HG03469 (cell line): ENCODE measurements around the gene NGF.
"Not testable (repeated sequence)": the region's sequence is repeated elsewhere in the genome, so short reads cannot be mapped to it uniquely, and the experiment has no call there.

Source experiments
- ATAC-seq: cut with Tn5 transposase; IDR thresholded peaks from one replicate; pipeline ENCODE4 v1.9.1; 2021; ENCODE audit warnings: mild to moderate bottlenecking, moderate library complexity, moderate number of reproducible peaks; ENCODE audit not compliant: unreplicated experiment

The NGF gene

DNA sequence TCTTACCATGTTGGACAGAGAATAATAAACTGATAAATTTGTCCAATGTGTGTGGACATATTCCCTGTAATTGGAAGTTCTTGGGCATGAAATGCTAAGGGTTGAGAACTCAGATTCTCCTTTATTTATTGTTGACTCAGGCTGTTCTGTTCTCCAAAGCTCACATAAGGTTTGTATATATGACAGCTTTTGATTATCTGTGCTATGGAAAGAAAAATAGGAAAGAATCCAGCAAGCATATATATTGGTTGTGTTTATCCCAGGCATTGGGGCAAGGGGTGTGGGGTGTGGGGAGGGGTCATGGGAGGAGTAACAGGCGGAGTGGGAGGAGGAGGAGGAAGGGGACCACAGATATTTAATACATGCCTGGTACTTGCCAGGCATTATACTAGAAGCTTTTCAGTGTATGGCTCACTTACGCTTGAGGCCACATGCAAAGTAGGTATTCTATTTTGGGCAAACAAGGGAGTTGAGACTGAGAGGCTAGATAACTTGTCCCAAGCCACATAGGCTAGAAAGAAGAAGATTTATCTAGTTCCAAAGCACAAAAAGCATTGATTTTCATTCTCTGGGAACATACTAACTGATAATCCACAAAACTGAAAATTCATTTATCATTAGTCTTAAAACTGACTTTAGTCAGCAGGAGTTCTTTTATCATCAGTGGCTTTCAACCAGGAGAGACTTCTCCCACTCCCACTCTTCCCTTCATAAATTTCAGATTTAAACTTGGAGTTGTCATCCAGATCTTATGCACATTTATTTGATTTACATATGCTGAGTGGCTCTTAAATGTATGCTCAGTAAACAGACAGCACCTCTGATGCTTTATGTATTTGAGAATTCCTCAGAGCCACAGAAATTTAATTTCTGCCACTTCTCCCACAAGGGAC is 27.2 kb downstream of the NGF start:
- ATAC-seq: peak; percentile 78

DNA sequence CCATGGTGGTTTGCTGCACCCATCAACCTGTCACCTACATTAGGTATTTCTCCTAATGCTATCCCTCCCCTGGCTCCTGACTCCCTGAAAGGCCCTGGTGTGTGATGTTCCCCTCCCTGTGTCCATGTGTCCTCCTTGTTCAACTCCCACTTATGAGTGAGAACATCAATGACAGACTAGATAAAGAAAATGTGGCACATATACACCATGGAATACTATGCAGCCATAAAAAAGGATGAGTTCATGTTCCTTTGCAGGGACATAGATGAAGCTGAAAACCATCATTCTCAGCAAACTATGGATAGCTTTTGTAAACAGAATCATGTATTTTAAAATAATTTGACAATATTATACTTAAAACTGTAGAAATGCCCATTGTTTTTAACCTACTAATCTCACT is 28.5 kb downstream of the NGF start:
- not testable (repeated sequence) for ATAC-seq

DNA sequence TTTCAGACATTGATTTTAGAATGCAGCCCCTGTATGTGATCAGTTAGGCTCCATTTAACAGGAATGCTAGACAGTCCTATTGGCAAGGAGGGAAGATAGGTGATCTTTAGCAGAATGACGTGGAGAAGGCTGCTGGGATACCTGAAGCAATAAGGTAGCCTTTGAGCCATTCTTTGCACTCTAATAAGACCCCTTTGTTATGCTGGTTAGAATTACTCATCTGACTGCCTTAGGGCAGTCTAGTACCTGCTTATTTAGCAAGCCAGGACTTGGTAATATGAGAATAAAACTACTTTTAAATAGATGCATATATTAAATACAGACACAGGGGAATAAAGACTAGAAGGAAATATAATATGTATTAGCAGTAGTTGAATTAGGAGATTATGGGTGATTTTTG is 29.1 kb downstream of the NGF start:
- no peak for ATAC-seq

DNA sequence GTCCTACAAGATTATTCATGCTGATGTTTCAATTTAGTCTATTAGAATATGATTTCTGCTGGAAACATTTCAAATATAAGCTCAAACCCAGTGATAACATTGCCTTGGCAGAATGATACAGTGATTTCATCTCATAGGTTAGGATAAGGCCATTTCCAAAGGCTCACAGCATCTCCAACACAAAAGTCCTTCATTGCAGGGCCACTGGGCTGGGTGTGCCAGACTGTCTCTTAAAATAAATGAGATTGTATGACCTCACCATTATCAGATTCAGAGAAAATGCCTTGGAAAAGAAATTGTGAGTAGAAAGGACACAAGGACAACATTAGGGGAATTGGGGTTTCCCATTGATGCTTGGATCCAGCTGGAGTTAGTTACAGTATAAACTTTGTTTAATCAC is 30.4 kb downstream of the NGF start:
- ATAC-seq: no peak

DNA sequence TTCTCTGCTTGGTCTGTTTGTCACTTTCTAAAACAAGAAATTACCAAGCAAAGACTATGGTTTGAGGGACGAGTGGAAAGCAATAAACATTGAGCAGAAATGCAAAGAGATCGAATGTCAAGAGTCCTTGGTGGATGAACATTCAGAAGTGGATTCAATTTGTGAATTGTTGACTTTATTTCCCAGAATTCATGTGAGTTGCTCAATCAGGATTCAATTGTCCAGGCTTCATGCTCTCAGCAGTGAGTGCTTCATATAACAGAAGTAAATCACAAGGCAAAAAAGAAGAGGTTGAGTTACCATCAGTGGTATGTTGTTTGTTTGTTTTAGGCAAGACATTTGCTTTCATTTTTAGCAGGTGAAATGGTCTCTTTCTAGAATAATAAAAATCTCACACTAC is 31.9 kb downstream of the NGF start:
- no peak for ATAC-seq

DNA sequence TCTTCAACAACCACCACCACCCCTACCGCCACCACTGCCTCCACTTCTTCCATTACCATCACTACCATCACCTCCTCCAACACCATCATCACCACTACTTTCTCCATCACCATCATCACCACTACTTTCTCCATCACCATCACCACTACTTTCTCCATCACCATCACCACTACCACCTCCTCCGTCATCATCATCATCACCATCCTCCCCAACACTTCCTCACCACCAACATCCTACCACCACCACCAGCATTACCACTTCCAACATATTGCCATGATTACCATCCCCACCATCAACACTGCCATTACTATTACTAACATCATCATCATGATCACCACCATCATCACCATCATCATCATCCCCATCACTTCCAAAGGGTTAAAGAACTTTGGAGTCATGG is 34.7 kb downstream of the NGF start:
- ATAC-seq: no peak

DNA sequence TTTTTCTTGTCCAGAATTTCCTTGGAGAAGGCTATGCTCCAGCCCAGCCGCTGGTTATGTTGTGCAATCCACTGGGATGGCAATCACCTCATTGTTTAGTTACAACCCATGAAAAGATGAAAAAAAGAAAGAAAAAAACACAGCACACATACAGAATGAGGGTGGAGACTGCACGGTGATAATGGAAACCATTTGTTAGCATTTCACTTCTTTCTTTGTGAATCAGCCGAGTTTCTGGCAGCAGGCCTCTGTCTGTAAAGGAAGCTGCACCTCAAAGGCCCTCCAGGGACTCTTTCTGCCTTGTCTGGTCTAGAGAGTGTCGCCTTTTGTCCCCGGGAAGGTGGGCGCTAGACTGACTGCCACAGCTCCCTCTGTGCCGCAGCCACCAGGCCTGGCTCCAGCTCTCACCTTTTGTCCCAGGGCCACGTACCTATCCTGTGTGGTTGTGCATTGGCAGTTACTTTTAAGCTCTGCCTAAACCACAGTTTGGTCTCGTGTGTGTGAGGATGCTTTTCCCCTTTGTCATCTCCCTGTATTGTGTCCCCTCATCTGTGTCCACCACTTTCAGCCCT is 35.6 kb downstream of the NGF start:
- no peak for ATAC-seq

DNA sequence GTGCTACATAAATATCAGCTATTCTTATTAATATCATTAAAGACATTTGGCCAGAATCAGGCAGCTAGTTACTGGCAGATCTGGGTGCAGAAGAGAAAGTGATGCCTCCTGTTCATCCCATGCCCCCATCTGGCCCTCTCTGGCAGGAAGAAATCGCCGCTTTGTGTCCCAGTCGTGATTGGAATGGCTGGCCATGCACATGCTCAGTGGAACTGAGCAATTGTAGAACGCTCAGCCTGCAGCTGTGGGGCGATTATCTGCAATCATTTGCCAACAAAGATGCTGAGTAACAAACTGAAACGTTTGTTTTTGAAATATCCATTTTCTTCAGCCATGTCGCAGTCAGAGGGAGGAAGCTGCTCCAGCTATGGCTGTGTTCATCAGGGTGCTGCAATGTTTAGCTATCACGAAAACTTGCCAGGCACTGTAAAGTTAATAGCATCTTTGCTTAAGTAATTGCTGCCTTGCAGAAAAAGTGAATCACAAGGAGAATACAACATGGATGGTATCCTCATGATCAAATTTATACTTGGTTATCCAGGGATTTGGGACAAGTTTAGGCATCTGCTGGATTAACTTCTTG is 36.5 kb downstream of the NGF start:
- no peak for ATAC-seq

DNA sequence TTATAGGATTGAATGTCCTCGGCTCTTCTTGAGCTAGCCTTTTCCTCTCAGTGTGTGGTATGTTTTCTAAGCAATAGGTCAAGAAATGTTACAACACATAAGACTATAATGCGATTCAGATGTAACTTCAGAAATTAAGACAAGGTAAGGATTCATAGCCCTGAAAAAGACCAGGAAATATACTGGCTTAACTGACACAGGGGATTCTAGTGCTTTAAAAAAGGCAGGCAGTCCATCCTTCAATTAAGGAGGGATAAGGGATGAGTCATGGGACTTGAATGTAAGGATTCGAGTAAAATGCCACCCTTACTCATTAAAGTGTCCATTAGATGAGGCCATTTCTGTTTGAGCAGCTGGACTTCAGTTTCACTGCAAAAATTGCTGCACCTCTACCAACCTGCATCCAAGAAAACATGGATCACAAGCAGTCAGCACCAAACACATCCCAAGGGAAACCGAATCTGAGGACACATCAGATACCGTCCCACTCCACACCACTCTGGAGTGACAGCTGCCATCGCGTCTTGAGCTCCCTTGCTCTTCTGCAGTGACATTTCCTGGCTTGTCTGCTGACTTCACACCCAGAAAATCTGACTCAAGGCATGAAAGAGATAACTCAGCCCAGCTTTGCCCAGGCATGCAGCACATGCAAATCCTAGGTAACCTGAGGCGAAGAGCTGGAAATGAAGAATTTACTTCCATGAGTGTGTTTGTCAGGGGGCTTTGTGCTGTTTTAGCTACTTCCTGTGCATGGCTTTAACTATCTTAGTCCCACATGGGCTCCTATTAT is 37.8 kb downstream of the NGF start:
- ATAC-seq: no peak

DNA sequence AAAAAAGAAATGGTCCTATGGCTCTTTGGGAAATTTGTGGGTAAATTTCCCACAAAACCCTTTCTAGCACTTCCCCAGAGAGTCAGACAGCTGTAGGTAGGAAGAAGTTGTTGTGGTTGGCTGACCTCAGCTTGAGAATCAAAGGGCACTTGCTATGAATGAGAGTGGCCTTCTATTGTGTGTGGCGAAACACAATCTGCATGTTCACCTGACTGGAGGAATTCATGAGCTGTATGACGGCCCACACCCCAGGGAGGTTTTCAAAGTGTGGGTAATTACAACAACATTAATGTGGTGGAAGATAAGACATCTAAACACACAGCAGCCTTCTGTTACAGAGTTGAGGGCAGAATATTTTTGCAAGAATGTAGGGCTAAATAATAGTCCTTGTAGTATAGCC is 38.8 kb downstream of the NGF start:
- ATAC-seq: no peak

DNA sequence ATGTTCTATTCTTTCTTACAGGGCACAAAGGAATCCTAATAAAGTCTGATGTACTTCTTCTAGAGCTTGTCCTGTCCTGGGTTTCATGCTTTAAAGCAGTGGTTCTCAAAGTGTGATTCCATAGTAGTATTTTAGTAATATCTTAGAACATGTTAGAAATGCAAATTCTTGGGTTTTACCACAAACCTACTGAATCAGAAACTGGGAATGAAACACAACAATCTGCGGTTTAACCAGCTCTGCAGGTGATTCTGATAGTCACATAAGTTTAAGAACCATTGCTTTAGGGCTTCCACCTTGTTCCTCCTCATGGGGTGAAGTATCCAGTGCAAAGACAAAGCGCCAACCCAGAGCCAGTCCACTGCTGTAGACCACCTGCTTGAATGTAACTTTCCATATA is 41.1 kb downstream of the NGF start:
- ATAC-seq: peak; percentile 73

DNA sequence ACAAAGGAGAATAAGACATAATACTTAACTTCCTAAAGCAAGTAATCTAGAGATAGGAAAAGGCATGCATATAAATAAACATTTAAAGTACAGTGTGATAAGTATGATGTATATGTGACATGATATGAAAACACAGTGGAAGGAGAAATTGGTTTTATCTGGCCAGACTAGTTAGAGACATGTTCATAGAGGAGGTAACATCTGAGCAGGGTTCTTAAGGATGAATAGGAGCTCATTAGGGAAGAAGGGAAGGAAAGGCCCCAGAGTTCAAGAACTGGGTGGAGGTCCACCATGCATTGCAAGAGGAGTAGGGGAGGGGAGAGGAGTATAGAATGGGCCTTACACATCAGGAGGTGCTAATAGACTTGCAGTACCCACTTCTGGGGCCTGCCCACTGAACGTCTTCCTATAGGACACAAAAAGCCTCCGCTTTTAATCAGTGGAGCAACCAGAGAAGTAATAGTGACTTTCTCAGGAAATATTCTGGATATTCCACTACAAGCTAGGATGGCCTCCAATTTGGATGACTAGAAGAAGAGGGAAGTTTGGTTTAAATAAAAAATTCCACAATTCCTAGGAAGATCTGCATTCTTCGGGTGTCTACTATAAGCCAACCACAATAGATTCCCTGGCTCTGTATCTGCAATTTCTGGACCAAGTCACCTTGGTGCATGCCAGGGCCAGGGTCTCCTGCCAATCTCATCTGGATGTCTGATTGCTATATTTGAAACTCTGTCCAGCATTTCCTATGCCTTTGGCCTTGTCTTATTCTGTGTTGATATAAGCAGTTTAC is 41.9 kb downstream of the NGF start:
- no peak for ATAC-seq

DNA sequence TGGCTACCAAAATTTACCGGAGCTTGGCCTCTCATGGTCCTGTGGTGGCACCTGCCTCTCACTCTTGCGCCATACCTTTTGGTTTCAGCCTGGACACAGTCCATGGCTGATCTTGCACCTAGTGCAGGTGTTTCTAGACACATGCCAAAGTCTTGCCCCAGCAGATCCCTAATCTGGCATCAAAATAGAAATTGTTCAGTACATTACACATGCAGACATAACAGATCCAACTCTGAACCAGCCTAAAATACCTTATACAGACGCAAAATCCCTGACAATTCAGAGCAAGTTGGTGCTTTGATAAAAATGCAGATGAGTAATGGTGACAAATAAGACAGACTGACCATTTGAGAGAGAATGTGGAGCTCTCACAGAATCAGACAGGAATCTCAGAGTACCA is 44.1 kb downstream of the NGF start:
- no peak for ATAC-seq

DNA sequence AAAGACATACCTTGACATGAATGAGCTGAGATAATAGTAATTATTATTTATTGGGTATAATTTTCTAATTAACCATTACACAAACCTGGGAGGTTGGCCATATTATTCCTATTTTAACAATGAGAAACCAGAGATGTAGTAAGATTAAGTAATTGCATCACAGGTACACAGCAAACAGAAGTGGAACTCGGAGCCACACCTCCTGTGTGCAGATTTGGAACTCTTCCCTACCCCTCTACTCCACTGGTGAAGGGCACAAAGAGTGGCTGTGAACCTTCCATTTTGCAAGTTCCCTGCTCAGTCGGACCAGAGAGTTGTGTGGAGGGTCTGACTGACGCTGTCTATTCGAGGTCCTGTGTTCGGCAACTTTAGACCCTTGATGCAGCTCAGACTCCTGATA is 45.0 kb downstream of the NGF start:
- ATAC-seq: no peak

DNA sequence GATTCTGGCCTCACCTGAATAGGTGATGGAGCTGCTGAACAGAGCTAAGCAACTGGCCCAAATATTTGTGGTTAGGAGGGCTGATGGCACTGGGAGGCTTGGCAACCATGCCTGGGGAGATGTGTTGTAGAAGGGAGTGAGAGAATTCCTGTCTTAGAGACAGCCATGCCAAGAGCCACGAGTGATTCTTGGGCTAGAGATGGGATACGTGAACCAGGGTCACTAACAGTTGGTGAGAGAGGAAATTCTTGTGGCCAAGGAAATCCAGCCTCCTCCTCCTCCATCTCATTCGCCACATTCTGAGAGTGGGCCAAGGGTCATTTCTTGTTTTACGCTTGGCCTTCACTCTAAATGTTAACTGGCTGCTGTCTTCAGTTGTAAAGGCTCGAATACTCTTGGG is 46.3 kb downstream of the NGF start:
- ATAC-seq: no peak

DNA sequence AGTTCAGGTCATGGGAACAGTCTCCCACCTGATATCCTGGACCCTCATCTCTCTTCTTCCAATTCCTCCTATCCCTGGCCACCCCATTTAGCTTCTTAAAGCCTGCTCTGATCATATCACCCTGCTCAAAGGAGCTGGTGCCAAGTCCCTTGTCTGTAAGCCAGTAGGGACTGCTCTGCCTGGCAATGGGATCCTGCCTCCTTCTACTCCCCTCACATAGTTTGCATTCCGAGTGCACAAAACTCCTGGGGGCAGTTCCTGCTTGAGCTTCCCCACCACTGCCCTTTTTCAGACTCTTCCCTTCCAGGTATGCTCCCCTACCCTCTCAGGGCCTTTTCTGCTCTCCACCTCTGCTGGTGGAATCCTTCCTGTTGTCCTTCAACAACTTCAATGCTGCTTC is 48.1 kb downstream of the NGF start:
- no peak for ATAC-seq

DNA sequence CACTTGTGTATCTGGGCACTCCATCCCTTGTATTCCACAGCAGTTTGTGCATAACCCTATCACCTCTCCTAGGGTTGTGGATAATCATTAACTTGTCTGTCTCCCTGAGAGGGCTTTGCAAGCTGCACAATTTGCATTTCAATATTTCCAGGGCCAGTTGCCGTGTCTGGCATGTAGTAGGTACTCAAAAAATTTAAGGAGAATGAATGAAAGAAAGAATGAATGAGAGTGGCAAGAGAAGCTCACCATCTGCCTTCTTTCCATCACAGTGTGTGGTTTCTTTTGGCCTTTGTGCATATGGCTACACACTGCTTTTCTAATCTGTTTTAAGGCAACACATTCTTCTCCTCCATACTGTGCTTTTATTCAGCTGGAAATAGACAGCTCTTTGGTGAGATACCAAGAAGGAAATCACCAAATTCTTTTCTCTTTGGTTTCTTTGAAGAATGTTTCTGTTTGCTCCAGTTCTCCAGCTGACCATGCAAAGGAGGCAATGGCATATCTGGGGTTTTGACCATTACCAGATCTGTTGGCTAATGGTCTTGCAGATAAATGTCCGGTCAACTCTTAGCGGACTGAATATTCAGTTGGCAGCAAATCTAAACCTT is 49.4 kb downstream of the NGF start:
- no peak for ATAC-seq

DNA sequence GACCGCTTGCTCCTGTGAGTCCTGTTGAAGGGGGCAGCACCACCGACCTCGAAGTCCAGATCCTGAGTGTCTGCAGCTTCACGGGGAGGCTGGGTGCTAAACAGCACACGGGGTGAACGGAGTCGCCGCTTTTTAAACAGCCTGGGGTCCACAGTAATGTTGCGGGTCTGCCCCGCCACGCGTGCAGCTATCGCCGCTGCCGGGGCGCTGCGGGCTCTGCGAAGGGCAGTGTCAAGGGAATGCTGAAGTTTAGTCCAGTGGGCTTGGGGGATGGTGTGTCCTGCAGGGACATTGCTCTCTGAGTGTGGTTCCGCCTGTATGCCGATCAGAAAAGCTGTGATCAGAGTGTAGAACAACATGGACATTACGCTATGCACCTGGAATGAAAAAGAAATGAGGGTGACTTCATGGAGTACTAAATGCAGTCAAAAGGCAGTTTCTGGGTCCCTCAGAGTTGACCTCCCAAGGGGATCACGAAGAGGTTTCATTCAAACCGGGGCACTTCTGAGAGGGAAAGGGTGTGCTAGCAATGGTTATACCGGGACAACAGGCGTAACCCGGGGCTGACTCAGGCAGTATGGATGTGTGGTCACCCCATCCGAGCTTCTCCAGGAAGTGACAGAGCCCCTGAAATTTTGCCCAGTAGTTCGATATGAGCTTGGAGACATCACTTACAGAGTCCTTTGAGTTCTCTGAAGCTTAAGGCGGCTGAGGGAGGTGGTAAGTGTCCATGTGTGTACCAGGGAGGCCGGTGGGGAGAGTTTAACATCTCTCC is 51.4 kb downstream of the NGF start:
- no peak for ATAC-seq

DNA sequence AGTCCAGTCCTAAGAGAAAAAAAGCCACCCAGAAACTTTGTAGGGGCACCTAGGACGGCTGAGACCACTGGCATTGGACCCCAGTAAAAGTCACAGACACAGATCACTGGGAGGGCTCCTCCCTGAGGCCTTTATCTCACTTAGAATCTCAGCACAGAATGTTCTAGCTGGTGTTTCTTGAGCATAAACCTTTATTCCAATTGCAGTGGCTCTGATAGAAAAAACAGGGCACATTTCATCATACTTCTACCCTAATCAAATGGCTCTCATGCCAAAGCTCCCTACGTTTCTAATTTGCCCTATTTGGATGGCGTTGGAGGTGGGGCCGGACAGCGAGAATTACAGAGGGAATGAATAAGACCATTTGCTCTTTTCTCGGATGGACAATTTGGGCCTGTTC is 53.8 kb downstream of the NGF start:
- ATAC-seq: no peak
